ENCODE data around the gene CTIF. TPM values are rescaled to one million over a fixed set of nuclear protein-coding genes. Genes with fewer than 3 reads are reported as not detected.

The CTIF gene
- polyA plus RNA-seq, 1 donor: 15.0 TPM

GRCh38 chr18:48575301-48575657 lies 36.4 kb downstream of the CTIF start:
- Histone ChIP-seq H3K27ac (ENCODE audit: low read length) (no peak overlapping the region), H3K27me3 (ENCODE audit: control insufficient read depth, insufficient read depth, low read length) (no peaks in the 10 kb centered on the region), H3K9me3 (ENCODE audit: control insufficient read depth, low read depth, low read length) (no peaks in the 10 kb centered on the region), H3K36me3 (ENCODE audit: control insufficient read depth, insufficient read depth, low read length) (no peaks in the 10 kb centered on the region), H3K4me1 (ENCODE audit: control insufficient read depth, insufficient read depth, low read length) (no peaks in the 10 kb centered on the region), H3K4me3 (ENCODE audit: low read length) (no peak overlapping the region)
- no peak for DNase-seq
- WGBS (ENCODE audit: insufficient coverage, low lambda C conversion rate): 100% methylated on average over 2 of the region's 8 CpGs

- WGBS (ENCODE audit: insufficient coverage, low lambda C conversion rate): no CpG with 5 or more reads among the region's 24 CpGs
- no peaks in the 10 kb centered on the region for H3K9me3 ChIP-seq (ENCODE audit: control insufficient read depth, low read depth, low read length)
- no peak for DNase-seq
Measured at GRCh38 chr18:48575658-48576456, 37.0 kb downstream of the CTIF start.

DNA sequence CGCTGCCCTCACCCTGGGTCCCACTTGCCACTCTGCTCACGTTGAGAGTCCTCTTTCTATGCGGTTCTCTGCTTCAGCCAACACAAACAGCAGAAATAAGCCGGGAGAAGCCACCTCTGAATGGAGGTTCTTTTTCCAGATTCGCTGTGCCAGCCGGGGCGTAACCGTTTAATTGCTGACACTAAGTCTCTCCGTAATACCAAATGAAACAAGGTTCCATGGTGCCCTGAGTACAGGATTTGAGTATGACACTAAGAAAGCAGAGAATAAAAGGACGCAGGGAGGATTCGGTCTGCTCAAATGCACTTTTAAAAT lies 37.6 kb downstream of the CTIF start:
- no peaks in the 10 kb centered on the region for H3K27me3 ChIP-seq (ENCODE audit: control insufficient read depth, insufficient read depth, low read length)
- DNase-seq: no peak
- no peaks in the 10 kb centered on the region for H3K9me3 ChIP-seq (ENCODE audit: control insufficient read depth, low read depth, low read length)
- no peaks in the 10 kb centered on the region for H3K36me3 ChIP-seq (ENCODE audit: control insufficient read depth, insufficient read depth, low read length)
- no peak overlapping the region for H3K27ac ChIP-seq (ENCODE audit: low read length)
- WGBS (ENCODE audit: insufficient coverage, low lambda C conversion rate): no CpG with 5 or more reads among the region's 11 CpGs
- no peak overlapping the region for H3K4me3 ChIP-seq (ENCODE audit: low read length)
- no peaks in the 10 kb centered on the region for H3K4me1 ChIP-seq (ENCODE audit: control insufficient read depth, insufficient read depth, low read length)

More at GRCh38 chr18:48575658-48576456, 37.0 kb downstream of the CTIF start:
- Histone ChIP-seq H3K27me3 (ENCODE audit: control insufficient read depth, insufficient read depth, low read length) (no peaks in the 10 kb centered on the region), H3K36me3 (ENCODE audit: control insufficient read depth, insufficient read depth, low read length) (no peaks in the 10 kb centered on the region), H3K27ac (ENCODE audit: low read length) (no peak overlapping the region), H3K4me3 (ENCODE audit: low read length) (no peak overlapping the region), H3K4me1 (ENCODE audit: control insufficient read depth, insufficient read depth, low read length) (no peaks in the 10 kb centered on the region)

DNA sequence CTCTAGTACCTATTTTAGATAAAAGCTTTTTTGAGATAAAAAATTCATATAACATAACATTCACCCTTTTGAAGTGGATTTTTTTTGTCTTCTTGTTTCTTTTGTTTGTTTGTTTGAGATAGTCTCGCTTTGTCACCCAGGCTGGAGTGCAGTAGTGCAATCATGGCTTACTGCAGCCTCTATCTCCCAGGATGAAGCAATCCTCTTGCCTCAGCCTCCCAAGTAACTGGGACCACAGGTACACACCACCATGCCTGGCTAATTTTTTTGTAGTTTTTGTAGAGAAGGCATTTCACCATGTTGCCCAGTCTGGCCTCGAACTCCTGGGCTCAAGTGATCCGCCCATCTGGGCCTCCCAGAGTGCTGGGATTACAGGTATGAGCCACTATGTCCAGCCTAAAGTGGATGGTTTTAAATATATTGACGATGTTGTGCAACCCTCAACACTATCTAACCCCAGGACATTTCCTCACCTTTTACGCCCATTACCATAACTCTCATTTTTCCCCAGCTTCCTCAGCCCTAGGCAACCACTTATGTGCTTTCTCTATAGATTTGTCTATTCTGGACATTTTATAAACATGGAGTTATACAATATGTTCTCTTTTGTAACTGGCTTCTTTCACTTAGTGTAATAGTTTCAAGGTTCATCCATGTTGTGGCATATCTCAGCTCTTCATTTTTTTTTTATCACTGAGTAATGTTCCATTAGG lies 38.8 kb downstream of the CTIF start:
- Histone ChIP-seq H3K4me3 (ENCODE audit: low read length) (no peak overlapping the region), H3K36me3 (ENCODE audit: control insufficient read depth, insufficient read depth, low read length) (no peaks in the 10 kb centered on the region), H3K9me3 (ENCODE audit: control insufficient read depth, low read depth, low read length) (no peaks in the 10 kb centered on the region), H3K4me1 (ENCODE audit: control insufficient read depth, insufficient read depth, low read length) (no peaks in the 10 kb centered on the region), H3K27ac (ENCODE audit: low read length) (no peak overlapping the region), H3K27me3 (ENCODE audit: control insufficient read depth, insufficient read depth, low read length) (no peaks in the 10 kb centered on the region)
- WGBS (ENCODE audit: insufficient coverage, low lambda C conversion rate): no CpG with 5 or more reads among the region's 5 CpGs
- no peak for DNase-seq

DNA sequence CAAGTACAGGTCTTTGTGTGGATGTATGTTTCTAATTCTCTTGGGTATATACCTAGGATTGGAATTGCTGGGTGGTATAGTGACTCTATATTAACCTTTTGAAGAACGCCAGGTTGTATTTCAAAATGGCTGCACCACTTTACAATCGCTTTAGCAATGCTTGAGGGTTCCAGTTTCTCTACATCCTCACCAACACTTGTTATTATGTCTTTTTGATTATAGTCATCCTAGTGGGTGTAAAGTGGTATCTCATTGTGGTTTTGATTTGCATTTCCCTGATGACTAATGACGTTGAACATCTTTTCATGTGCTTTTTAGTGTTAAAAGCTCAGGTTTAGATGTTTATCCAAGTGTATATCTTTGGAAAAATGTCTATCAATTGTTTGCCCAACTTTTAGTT lies 39.5 kb downstream of the CTIF start:
- no peaks in the 10 kb centered on the region for H3K27me3 ChIP-seq (ENCODE audit: control insufficient read depth, insufficient read depth, low read length)
- H3K36me3 ChIP-seq (ENCODE audit: control insufficient read depth, insufficient read depth, low read length): no peaks in the 10 kb centered on the region
- no peak overlapping the region for H3K4me3 ChIP-seq (ENCODE audit: low read length)
- no peaks in the 10 kb centered on the region for H3K9me3 ChIP-seq (ENCODE audit: control insufficient read depth, low read depth, low read length)
- DNase-seq: no peak
- 92% methylated on average over 2 of the region's 3 CpGs for WGBS (ENCODE audit: insufficient coverage, low lambda C conversion rate)
- H3K27ac ChIP-seq (ENCODE audit: low read length): no peak overlapping the region
- H3K4me1 ChIP-seq (ENCODE audit: control insufficient read depth, insufficient read depth, low read length): no peaks in the 10 kb centered on the region

DNA sequence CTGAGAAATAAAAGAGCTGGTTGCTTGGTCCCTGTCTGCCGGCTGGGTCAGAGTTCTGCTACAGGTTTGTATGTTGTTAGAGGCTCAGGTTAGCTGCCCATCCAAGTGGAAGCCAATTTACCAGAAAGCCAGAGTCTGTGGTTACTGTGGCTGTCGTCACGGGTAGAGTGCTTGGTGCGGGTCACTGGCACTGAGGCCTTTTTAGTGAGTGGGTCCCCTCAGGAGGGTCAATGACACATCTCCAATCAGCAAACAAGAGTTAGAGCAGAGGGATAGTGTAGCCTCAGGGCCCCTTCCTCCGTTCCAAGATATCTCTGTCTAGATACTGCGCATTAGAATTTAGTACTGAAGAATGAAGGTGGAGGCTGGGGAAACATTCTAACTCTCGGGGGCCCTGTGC lies 41.2 kb downstream of the CTIF start:
- Histone ChIP-seq H3K27me3 (ENCODE audit: control insufficient read depth, insufficient read depth, low read length) (no peaks in the 10 kb centered on the region), H3K4me3 (ENCODE audit: low read length) (no peak overlapping the region), H3K27ac (ENCODE audit: low read length) (no peak overlapping the region), H3K36me3 (ENCODE audit: control insufficient read depth, insufficient read depth, low read length) (no peaks in the 10 kb centered on the region), H3K4me1 (ENCODE audit: control insufficient read depth, insufficient read depth, low read length) (no peaks in the 10 kb centered on the region), H3K9me3 (ENCODE audit: control insufficient read depth, low read depth, low read length) (no peaks in the 10 kb centered on the region)
- no CpG with 5 or more reads among the region's 7 CpGs for WGBS (ENCODE audit: insufficient coverage, low lambda C conversion rate)
- no peak for DNase-seq

DNA sequence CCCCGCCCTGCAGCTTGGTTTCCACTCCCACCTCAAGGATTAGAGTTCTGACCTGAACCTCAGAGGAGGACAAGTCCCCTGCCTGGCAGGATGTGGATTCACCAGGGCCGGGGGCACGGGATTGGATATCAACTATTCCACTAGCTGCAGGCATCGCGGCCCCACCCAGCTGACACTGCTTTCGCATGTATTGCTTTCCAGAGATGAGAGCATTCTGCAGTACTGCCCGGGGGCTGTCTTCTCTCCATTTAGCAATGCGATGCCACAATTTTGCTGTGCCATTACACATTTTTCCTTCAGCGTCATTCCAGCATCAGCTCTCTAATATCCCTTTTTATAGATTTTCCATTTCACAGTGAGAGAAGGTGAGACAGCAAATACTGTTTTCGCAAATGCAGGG lies 42.0 kb downstream of the CTIF start:
- Histone ChIP-seq H3K9me3 (ENCODE audit: control insufficient read depth, low read depth, low read length) (no peaks in the 10 kb centered on the region), H3K27me3 (ENCODE audit: control insufficient read depth, insufficient read depth, low read length) (no peaks in the 10 kb centered on the region), H3K36me3 (ENCODE audit: control insufficient read depth, insufficient read depth, low read length) (no peaks in the 10 kb centered on the region), H3K4me1 (ENCODE audit: control insufficient read depth, insufficient read depth, low read length) (no peaks in the 10 kb centered on the region), H3K27ac (ENCODE audit: low read length) (no peak overlapping the region), H3K4me3 (ENCODE audit: low read length) (no peak overlapping the region)
- no CpG with 5 or more reads among the region's 10 CpGs for WGBS (ENCODE audit: insufficient coverage, low lambda C conversion rate)
- DNase-seq: no peak

- no peak for DNase-seq
- H3K9me3 ChIP-seq (ENCODE audit: control insufficient read depth, low read depth, low read length): no peaks in the 10 kb centered on the region
- H3K4me3 ChIP-seq (ENCODE audit: low read length): no peak overlapping the region
- no peak overlapping the region for H3K27ac ChIP-seq (ENCODE audit: low read length)
- no peaks in the 10 kb centered on the region for H3K36me3 ChIP-seq (ENCODE audit: control insufficient read depth, insufficient read depth, low read length)
- 44% methylated on average over 2 of the region's 4 CpGs for WGBS (ENCODE audit: insufficient coverage, low lambda C conversion rate)
- no peaks in the 10 kb centered on the region for H3K27me3 ChIP-seq (ENCODE audit: control insufficient read depth, insufficient read depth, low read length)
- no peaks in the 10 kb centered on the region for H3K4me1 ChIP-seq (ENCODE audit: control insufficient read depth, insufficient read depth, low read length)
Measured at GRCh38 chr18:48581206-48581605, 42.4 kb downstream of the CTIF start.

DNA sequence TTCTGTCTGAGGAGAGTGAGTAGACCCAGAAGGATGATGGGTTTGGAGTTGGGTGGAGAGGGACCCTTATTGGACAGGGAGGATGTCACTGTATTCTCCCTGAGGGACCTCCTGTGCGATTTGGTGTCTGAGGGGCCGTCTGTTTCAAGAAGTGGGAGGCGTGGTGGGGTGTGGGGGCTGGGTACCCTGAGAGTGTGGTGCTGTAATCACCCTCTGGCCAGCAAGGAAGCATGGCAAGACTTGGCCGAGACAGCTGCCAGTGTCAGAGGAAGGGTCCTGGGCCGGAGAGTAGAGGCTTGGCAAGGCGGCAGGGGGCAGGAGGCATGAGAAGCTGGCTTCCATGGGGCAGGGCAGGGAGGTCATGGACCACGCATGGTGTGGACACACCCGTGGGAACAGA lies 43.1 kb downstream of the CTIF start:
- no peak overlapping the region for H3K4me3 ChIP-seq (ENCODE audit: low read length)
- DNase-seq: no peak
- H3K27ac ChIP-seq (ENCODE audit: low read length): no peak overlapping the region
- no peaks in the 10 kb centered on the region for H3K36me3 ChIP-seq (ENCODE audit: control insufficient read depth, insufficient read depth, low read length)
- WGBS (ENCODE audit: insufficient coverage, low lambda C conversion rate): no CpG with 5 or more reads among the region's 8 CpGs
- H3K9me3 ChIP-seq (ENCODE audit: control insufficient read depth, low read depth, low read length): no peaks in the 10 kb centered on the region
- H3K4me1 ChIP-seq (ENCODE audit: control insufficient read depth, insufficient read depth, low read length): no peaks in the 10 kb centered on the region
- no peaks in the 10 kb centered on the region for H3K27me3 ChIP-seq (ENCODE audit: control insufficient read depth, insufficient read depth, low read length)

DNA sequence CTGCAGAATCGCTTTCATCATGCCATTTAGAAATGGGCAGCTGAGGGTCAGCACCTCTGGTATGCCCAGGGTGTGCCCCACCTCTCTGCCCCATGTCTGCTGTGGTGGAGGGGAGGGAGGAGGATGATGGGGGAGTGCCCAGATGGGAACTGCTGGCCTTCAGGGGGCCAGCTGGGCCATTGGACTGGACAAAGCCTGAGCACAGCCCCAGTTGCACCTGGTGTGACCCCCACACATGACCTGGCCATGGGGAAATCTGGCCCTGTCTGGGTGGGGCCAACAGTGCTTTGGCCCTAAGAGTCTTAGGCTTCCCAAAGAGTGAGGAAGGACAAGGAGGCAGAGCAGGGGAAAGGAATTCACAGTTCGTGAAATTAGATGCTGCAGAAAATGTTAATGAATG lies 44.1 kb downstream of the CTIF start:
- Histone ChIP-seq H3K36me3 (ENCODE audit: control insufficient read depth, insufficient read depth, low read length) (no peaks in the 10 kb centered on the region), H3K27ac (ENCODE audit: low read length) (no peak overlapping the region), H3K27me3 (ENCODE audit: control insufficient read depth, insufficient read depth, low read length) (no peaks in the 10 kb centered on the region), H3K4me1 (ENCODE audit: control insufficient read depth, insufficient read depth, low read length) (no peaks in the 10 kb centered on the region), H3K4me3 (ENCODE audit: low read length) (no peak overlapping the region), H3K9me3 (ENCODE audit: control insufficient read depth, low read depth, low read length) (no peaks in the 10 kb centered on the region)
- DNase-seq: no peak
- no CpG with 5 or more reads among the region's 2 CpGs for WGBS (ENCODE audit: insufficient coverage, low lambda C conversion rate)

- Histone ChIP-seq H3K9me3 (ENCODE audit: control insufficient read depth, low read depth, low read length) (no peaks in the 10 kb centered on the region), H3K27ac (ENCODE audit: low read length) (no peak overlapping the region), H3K27me3 (ENCODE audit: control insufficient read depth, insufficient read depth, low read length) (no peaks in the 10 kb centered on the region), H3K36me3 (ENCODE audit: control insufficient read depth, insufficient read depth, low read length) (no peaks in the 10 kb centered on the region), H3K4me3 (ENCODE audit: low read length) (no peak overlapping the region), H3K4me1 (ENCODE audit: control insufficient read depth, insufficient read depth, low read length) (no peaks in the 10 kb centered on the region)
- no peak for DNase-seq
- WGBS (ENCODE audit: insufficient coverage, low lambda C conversion rate): 60% methylated on average over 1 of the region's 5 CpGs
Measured at GRCh38 chr18:48583573-48583972, 44.7 kb downstream of the CTIF start.

Measured in large intestine (tissue), 3 donors.